ENCODE results near the gene DNAH2. TPM values are rescaled to one million over a fixed set of nuclear protein-coding genes. Genes with fewer than 3 reads are reported as not detected.

Gene DNAH2
- total and polyA plus RNA-seq, 2 of the 13 experiments (the other 11 are each of a cell fraction or from before 2014, with no cell fraction given): not detected

GRCh38 chr17:7857713-7858521 lies 140.4 kb downstream of the DNAH2 start, which contains the start of gene CYB5D1 (continued):
- TF ChIP-seq, protein P1, sequence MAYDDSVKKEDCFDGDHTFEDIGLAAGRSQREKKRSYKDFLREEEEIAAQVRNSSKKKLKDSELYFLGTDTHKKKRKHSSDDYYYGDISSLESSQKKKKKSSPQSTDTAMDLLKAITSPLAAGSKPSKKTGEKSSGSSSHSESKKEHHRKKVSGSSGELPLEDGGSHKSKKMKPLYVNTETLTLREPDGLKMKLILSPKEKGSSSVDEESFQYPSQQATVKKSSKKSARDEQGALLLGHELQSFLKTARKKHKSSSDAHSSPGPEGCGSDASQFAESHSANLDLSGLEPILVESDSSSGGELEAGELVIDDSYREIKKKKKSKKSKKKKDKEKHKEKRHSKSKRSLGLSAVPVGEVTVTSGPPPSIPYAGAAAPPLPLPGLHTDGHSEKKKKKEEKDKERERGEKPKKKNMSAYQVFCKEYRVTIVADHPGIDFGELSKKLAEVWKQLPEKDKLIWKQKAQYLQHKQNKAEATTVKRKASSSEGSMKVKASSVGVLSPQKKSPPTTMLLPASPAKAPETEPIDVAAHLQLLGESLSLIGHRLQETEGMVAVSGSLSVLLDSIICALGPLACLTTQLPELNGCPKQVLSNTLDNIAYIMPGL (CRISPR knock-in tag; IDR thresholded peaks at IDR 0.05; ENCODE audit: borderline replicate concordance in 1 of 2, low read depth in 1 of 2): peak in 1 of 2 experiments; percentile 74; a peak in 2 of 4 replicates

DNA sequence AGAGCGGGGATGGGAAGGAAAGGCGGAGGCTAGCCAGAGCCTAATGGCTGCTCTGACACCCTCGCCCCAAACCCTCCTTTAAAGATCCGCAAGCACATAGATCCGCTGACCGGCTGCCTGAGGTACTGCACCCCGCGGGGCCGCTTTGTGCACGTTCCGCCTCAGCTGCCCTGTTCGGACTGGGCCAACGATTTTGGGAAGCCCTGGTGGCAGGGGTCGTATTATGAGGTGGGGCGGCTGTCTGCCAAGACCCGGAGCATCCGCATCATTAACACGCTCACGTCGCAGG lies 140.9 kb downstream of the DNAH2 start:
- Histone ChIP-seq H3K9ac (ENCODE audit: insufficient read depth, low read depth, low read length) (peak overlapping the region; percentile 80), H3K27me3 (ENCODE audit: control insufficient read depth in 1 of 2, insufficient read depth in 2 of 2, low read length in 2 of 2) (no peaks in the 10 kb centered on the region; a peak in 1 of 5 replicates), H3K4me1 (ENCODE audit: insufficient read depth, low read length) (peaks cover 62% of the 10 kb centered on the region), H3K79me2 (ENCODE audit: insufficient read depth, low read length) (peaks cover 8% of the 10 kb centered on the region), H4K20me1 (ENCODE audit: insufficient read depth, low read length) (no peaks in the 10 kb centered on the region), H3K27ac (ENCODE audit: extremely low read length, insufficient read depth, low read length) (peak overlapping the region; percentile 94), H3K4me3 (replicated peaks in 1 of 3; ENCODE audit: insufficient read depth in 1 of 3, low read depth in 2 of 3, low read length in 3 of 3) (peak overlapping the region; percentile 70 to 83 (median 83)), H2AFZ (ENCODE audit: low read length) (peak overlapping the region; percentile 75), H3K4me2 (ENCODE audit: low read depth, low read length) (peak overlapping the region; percentile 98), H3K36me3 (replicated peaks in 1 of 2; ENCODE audit: control insufficient read depth in 1 of 2, insufficient read depth in 2 of 2, low read length in 2 of 2) (no peaks in the 10 kb centered on the region), H3K9me3 (ENCODE audit: low read length) (no peaks in the 10 kb centered on the region)
- TSS peak; percentile 41 for BruUV-seq (replicated peaks)
- WGBS (ENCODE audit: low lambda C conversion rate): 1% methylated on average over 13 of the region's 20 CpGs
- FAIRE-seq (peak; percentile 70), DNase-seq (ENCODE audit: low spot score) (peak; percentile 52), ATAC-seq (peak; percentile 64)
- ChIA-PET CTCF (ENCODE audit: low intra/inter-chr PET ratio, low total read pairs) (interaction anchor here (2.0 to 3.3 kb wide), 2 partner anchors 36 to 39 kb away, joined by 9 read pairs; no protein-coding TSS in a partner anchor), POLR2A (interaction anchor here (1.2 kb wide), 1 partner anchor 813 kb away, joined by 3 read pairs; no protein-coding TSS in a partner anchor)
- intact Hi-C loops (cut with micrococcal nuclease; ENCODE audit: unreplicated experiment): no loop called here
- in situ Hi-C loops (cut with HindIII; ENCODE audit: extremely low pct_ligation_motif_present, low pct_unique_long_range_greater_than_20kb): loop anchor here (5.0 kb wide), 1 partner anchor 39 kb away; no protein-coding TSS in a partner anchor
- TF ChIP-seq SPEN (CRISPR knock-in tag; IDR thresholded peaks at IDR 0.05; ENCODE audit: low read depth) (0 out of 2 replicates have a peak, but pooled peaks have one; percentile 2), ZNF580 (CRISPR knock-in tag; IDR thresholded peaks at IDR 0.05; ENCODE audit: borderline replicate concordance, low read depth) (0 out of 2 replicates have a peak, but pooled peaks have one; percentile 21), ZNF562 (CRISPR knock-in tag; IDR thresholded peaks at IDR 0.05; ENCODE audit: borderline replicate concordance) (no peak), ZNF777 (CRISPR knock-in tag; IDR thresholded peaks at IDR 0.05) (0 out of 2 replicates have a peak, but pooled peaks have one; percentile 25), KLF16 (CRISPR knock-in tag; IDR thresholded peaks at IDR 0.05) (0 out of 4 replicates have a peak, but pooled peaks of 1 of the 2 experiments have one; percentile 17), RCOR2 (CRISPR knock-in tag; IDR thresholded peaks at IDR 0.05) (no peak), STAG1 (CRISPR knock-in tag; IDR thresholded peaks at IDR 0.05) (peak; percentile 59), ZNF564 (CRISPR knock-in tag; IDR thresholded peaks at IDR 0.05) (0 out of 2 replicates have a peak, but pooled peaks have one; percentile 15), CTCF (CRISPR knock-in tag; IDR thresholded peaks at IDR 0.05) (peak; percentile 56), EEA1 (CRISPR knock-in tag; IDR thresholded peaks at IDR 0.05; ENCODE audit: borderline replicate concordance) (0 out of 2 replicates have a peak, but pooled peaks have one; percentile 19)
- TF ChIP-seq, protein P2, sequence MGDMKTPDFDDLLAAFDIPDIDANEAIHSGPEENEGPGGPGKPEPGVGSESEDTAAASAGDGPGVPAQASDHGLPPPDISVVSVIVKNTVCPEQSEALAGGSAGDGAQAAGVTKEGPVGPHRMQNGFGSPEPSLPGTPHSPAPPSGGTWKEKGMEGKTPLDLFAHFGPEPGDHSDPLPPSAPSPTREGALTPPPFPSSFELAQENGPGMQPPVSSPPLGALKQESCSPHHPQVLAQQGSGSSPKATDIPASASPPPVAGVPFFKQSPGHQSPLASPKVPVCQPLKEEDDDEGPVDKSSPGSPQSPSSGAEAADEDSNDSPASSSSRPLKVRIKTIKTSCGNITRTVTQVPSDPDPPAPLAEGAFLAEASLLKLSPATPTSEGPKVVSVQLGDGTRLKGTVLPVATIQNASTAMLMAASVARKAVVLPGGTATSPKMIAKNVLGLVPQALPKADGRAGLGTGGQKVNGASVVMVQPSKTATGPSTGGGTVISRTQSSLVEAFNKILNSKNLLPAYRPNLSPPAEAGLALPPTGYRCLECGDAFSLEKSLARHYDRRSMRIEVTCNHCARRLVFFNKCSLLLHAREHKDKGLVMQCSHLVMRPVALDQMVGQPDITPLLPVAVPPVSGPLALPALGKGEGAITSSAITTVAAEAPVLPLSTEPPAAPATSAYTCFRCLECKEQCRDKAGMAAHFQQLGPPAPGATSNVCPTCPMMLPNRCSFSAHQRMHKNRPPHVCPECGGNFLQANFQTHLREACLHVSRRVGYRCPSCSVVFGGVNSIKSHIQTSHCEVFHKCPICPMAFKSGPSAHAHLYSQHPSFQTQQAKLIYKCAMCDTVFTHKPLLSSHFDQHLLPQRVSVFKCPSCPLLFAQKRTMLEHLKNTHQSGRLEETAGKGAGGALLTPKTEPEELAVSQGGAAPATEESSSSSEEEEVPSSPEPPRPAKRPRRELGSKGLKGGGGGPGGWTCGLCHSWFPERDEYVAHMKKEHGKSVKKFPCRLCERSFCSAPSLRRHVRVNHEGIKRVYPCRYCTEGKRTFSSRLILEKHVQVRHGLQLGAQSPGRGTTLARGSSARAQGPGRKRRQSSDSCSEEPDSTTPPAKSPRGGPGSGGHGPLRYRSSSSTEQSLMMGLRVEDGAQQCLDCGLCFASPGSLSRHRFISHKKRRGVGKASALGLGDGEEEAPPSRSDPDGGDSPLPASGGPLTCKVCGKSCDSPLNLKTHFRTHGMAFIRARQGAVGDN (CRISPR knock-in tag; IDR thresholded peaks at IDR 0.05): peak; percentile 72; the same call in 1 of the 2 replicates
